ENCODE results near the gene RAB8A. TPM values are rescaled to one million over a fixed set of nuclear protein-coding genes. Genes with fewer than 3 reads are reported as not detected.

RAB8A gene
- total and polyA plus RNA-seq, 4 donors: 38.0 to 52.0 (median 44.3) TPM

- H3K9me3 ChIP-seq (ENCODE audit: control insufficient read depth in 4 of 4, low read length in 3 of 4): no peaks in the 10 kb centered on the region
- TF ChIP-seq SP1 (IDR thresholded peaks at IDR 0.05): peak; percentile 26
- TF ChIP-seq HNF4G (IDR thresholded peaks at IDR 0.05): peak; percentile 50
- TF ChIP-seq YY1 (IDR thresholded peaks at IDR 0.05): peak; percentile 91
- TF ChIP-seq HNF4A (conservative IDR thresholded peaks at IDR 0.05): peak; percentile 78 to 84
- TF ChIP-seq RXRA (IDR thresholded peaks at IDR 0.05): peak; percentile 27 to 29
- TF ChIP-seq TAF1 (conservative IDR thresholded peaks at IDR 0.05): peak; percentile 52
- TF ChIP-seq RAD21 (IDR thresholded peaks at IDR 0.05): no peak
- no peak for TF ChIP-seq FOXA1 (IDR thresholded peaks at IDR 0.05)
- TF ChIP-seq GABPA (IDR thresholded peaks at IDR 0.05 in 1 of 2, conservative IDR thresholded peaks at IDR 0.05 in 1 of 2): peak in 1 of 2 donors; percentile 70
- peak; percentile 20 for TF ChIP-seq MAX (IDR thresholded peaks at IDR 0.05)
- no peak for DNase-seq (ENCODE audit: low spot score)
- H3K36me3 ChIP-seq (ENCODE audit: control insufficient read depth in 4 of 4, insufficient read depth in 3 of 4, low read depth in 1 of 4, low read length in 3 of 4): no peaks in the 10 kb centered on the region
- peak overlapping the region; percentile 95 to 99 for H3K27ac ChIP-seq (ENCODE audit: low read depth in 1 of 2, low read length in 2 of 2)
- H3K27me3 ChIP-seq (ENCODE audit: control insufficient read depth in 4 of 4, insufficient read depth in 4 of 4, low read length in 3 of 4): no peaks in the 10 kb centered on the region
- H3K4me3 ChIP-seq (ENCODE audit: low read depth in 1 of 3, low read length in 3 of 3): peak overlapping the region; percentile 91 to 98 (median 97)
- 1% methylated on average over 37 of the region's 37 CpGs for WGBS
- H3K4me1 ChIP-seq (ENCODE audit: control insufficient read depth in 4 of 4, insufficient read depth in 4 of 4, low read length in 3 of 4): peaks cover 3 to 38% (median 27%) of the 10 kb centered on the region in 4 donors
- peak overlapping the region; percentile 95 to 98 for H3K9ac ChIP-seq (ENCODE audit: low read depth in 1 of 2, low read length in 2 of 2)
These were observed 442 bp downstream of the RAB8A start for GRCh38 chr19:16111909-16112752.

- 37% methylated on average over 2 of the region's 2 CpGs for WGBS
- Histone ChIP-seq H3K9ac (ENCODE audit: low read depth in 1 of 2, low read length in 2 of 2) (no peak overlapping the region), H3K4me1 (ENCODE audit: control insufficient read depth in 4 of 4, insufficient read depth in 4 of 4, low read length in 3 of 4) (peaks cover 3 to 41% (median 29%) of the 10 kb centered on the region in 4 donors), H3K36me3 (ENCODE audit: control insufficient read depth in 4 of 4, insufficient read depth in 3 of 4, low read depth in 1 of 4, low read length in 3 of 4) (no peaks in the 10 kb centered on the region), H3K27me3 (ENCODE audit: control insufficient read depth in 4 of 4, insufficient read depth in 4 of 4, low read length in 3 of 4) (no peaks in the 10 kb centered on the region), H3K27ac (ENCODE audit: low read depth in 1 of 2, low read length in 2 of 2) (peak overlapping the region; percentile 95 to 99), H3K4me3 (ENCODE audit: low read depth in 1 of 3, low read length in 3 of 3) (peak overlapping the region in 2 of 3 donors; percentile 97 to 98), H3K9me3 (ENCODE audit: control insufficient read depth in 4 of 4, low read length in 3 of 4) (no peaks in the 10 kb centered on the region)
- DNase-seq (ENCODE audit: low spot score): peak; percentile 48
- TF ChIP-seq HNF4G (IDR thresholded peaks at IDR 0.05) (no peak), ATF3 (IDR thresholded peaks at IDR 0.05) (no peak)
These were observed 1.1 kb downstream of the RAB8A start for GRCh38 chr19:16112778-16113177.

GRCh38 chr19:16113727-16114126 is 2.0 kb downstream of the RAB8A start:
- H3K36me3 ChIP-seq (ENCODE audit: control insufficient read depth in 4 of 4, insufficient read depth in 3 of 4, low read depth in 1 of 4, low read length in 3 of 4): peaks cover 0 to 6% (median 3%) of the 10 kb centered on the region in 4 donors
- no peak overlapping the region for H3K4me3 ChIP-seq (ENCODE audit: low read depth in 1 of 3, low read length in 3 of 3)
- H3K27me3 ChIP-seq (ENCODE audit: control insufficient read depth in 4 of 4, insufficient read depth in 4 of 4, low read length in 3 of 4): no peaks in the 10 kb centered on the region
- H3K9me3 ChIP-seq (ENCODE audit: control insufficient read depth in 4 of 4, low read length in 3 of 4): no peaks in the 10 kb centered on the region
- TF ChIP-seq NR2F2 (IDR thresholded peaks at IDR 0.05): no peak
- TF ChIP-seq RXRA (IDR thresholded peaks at IDR 0.05): no peak
- no peak for TF ChIP-seq ZBTB33 (IDR thresholded peaks at IDR 0.05)
- no peak for TF ChIP-seq FOXA1 (IDR thresholded peaks at IDR 0.05)
- TF ChIP-seq RAD21 (IDR thresholded peaks at IDR 0.05): no peak
- no peak for TF ChIP-seq TAF1 (conservative IDR thresholded peaks at IDR 0.05)
- no peak for TF ChIP-seq HNF4G (IDR thresholded peaks at IDR 0.05)
- no peak for TF ChIP-seq SP1 (IDR thresholded peaks at IDR 0.05)
- TF ChIP-seq GABPA (IDR thresholded peaks at IDR 0.05 in 1 of 2, conservative IDR thresholded peaks at IDR 0.05 in 1 of 2): no peak
- TF ChIP-seq EGR1 (IDR thresholded peaks at IDR 0.05; ENCODE audit: low read depth in 2 of 2): no peak
- no peak for TF ChIP-seq HNF4A (conservative IDR thresholded peaks at IDR 0.05)
- TF ChIP-seq JUND (IDR thresholded peaks at IDR 0.05): no peak
- no peak for TF ChIP-seq CTCF (IDR thresholded peaks at IDR 0.05; ENCODE audit: low read depth, low read length, missing input control)
- DNase-seq (ENCODE audit: low spot score): no peak
- H3K4me1 ChIP-seq (ENCODE audit: control insufficient read depth in 4 of 4, insufficient read depth in 4 of 4, low read length in 3 of 4): peaks cover 3 to 47% (median 33%) of the 10 kb centered on the region in 4 donors
- H3K9ac ChIP-seq (ENCODE audit: low read depth in 1 of 2, low read length in 2 of 2): no peak overlapping the region
- no peak overlapping the region for H3K27ac ChIP-seq (ENCODE audit: low read depth in 1 of 2, low read length in 2 of 2)
- WGBS: 90% methylated on average over 3 of the region's 3 CpGs
